Measurements from ENCODE around the gene FSTL4. TPM values are rescaled to one million over a fixed set of nuclear protein-coding genes. Genes with fewer than 3 reads are reported as not detected.
"Not testable (repeated sequence)": the region's sequence is repeated elsewhere in the genome, so short reads cannot be mapped to it uniquely, and the experiment has no call there.

The FSTL4 gene
- total and polyA plus RNA-seq, 8 donors: 0.11 to 2.9 (median 0.22) TPM

DNA sequence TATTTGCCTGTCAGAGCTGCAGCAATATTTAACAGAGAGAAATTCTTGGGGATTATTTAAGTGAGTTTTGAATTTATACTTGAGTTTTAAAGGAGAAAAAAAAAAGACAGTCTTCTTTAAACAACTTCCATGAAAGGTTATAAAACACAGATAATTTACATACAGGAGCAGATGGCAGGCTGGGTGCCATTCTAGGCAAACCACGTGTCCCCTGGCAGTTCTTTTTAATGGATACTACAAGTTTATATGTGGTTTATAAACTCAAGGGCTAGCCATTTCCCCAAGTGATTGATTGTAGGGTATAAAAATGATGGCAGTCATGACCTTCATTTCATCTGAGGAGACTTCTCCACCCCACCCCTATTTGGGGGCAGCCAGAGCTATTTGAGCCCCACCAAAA lies 166.6 kb downstream of the FSTL4 start:
- intact Hi-C loops (cut with DNase I): no loop called here
- Histone ChIP-seq H3K27me3 (no peaks in the 10 kb centered on the region), H3K4me1 (no peaks in the 10 kb centered on the region), H3K36me3 (no peaks in the 10 kb centered on the region), H3K9me3 (no peaks in the 10 kb centered on the region), H3K4me3 (no peak overlapping the region), H3K27ac (no peak overlapping the region)
- ATAC-seq: no peak
- TF ChIP-seq, protein P1, sequence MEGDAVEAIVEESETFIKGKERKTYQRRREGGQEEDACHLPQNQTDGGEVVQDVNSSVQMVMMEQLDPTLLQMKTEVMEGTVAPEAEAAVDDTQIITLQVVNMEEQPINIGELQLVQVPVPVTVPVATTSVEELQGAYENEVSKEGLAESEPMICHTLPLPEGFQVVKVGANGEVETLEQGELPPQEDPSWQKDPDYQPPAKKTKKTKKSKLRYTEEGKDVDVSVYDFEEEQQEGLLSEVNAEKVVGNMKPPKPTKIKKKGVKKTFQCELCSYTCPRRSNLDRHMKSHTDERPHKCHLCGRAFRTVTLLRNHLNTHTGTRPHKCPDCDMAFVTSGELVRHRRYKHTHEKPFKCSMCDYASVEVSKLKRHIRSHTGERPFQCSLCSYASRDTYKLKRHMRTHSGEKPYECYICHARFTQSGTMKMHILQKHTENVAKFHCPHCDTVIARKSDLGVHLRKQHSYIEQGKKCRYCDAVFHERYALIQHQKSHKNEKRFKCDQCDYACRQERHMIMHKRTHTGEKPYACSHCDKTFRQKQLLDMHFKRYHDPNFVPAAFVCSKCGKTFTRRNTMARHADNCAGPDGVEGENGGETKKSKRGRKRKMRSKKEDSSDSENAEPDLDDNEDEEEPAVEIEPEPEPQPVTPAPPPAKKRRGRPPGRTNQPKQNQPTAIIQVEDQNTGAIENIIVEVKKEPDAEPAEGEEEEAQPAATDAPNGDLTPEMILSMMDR (IDR thresholded peaks at IDR 0.05): no peak
- DNase-seq: no peak

- H3K4me3 ChIP-seq; H3K36me3 ChIP-seq; H3K4me1 ChIP-seq; H3K9me3 ChIP-seq; DNase-seq; H3K27ac ChIP-seq; intact Hi-C loops (cut with DNase I); ATAC-seq; H3K27me3 ChIP-seq: not testable (repeated sequence)
Observed at GRCh38 chr5:133445204-133445603, 167.1 kb downstream of the FSTL4 start.

GRCh38 chr5:133444711-133445110 lies 167.6 kb downstream of the FSTL4 start:
- intact Hi-C loops (cut with DNase I): no loop called here
- Histone ChIP-seq H3K36me3 (no peaks in the 10 kb centered on the region), H3K27me3 (no peaks in the 10 kb centered on the region), H3K4me3 (no peak overlapping the region), H3K9me3 (no peaks in the 10 kb centered on the region), H3K4me1 (no peaks in the 10 kb centered on the region), H3K27ac (no peak overlapping the region)
- TF ChIP-seq, protein P1 (IDR thresholded peaks at IDR 0.05): no peak
- no peak for ATAC-seq
- no peak for DNase-seq

- Histone ChIP-seq H3K9me3 (no peaks in the 10 kb centered on the region), H3K36me3 (no peaks in the 10 kb centered on the region)
- no peak for ATAC-seq
Observed at GRCh38 chr5:133441166-133441815, 171.1 kb downstream of the FSTL4 start.

DNA sequence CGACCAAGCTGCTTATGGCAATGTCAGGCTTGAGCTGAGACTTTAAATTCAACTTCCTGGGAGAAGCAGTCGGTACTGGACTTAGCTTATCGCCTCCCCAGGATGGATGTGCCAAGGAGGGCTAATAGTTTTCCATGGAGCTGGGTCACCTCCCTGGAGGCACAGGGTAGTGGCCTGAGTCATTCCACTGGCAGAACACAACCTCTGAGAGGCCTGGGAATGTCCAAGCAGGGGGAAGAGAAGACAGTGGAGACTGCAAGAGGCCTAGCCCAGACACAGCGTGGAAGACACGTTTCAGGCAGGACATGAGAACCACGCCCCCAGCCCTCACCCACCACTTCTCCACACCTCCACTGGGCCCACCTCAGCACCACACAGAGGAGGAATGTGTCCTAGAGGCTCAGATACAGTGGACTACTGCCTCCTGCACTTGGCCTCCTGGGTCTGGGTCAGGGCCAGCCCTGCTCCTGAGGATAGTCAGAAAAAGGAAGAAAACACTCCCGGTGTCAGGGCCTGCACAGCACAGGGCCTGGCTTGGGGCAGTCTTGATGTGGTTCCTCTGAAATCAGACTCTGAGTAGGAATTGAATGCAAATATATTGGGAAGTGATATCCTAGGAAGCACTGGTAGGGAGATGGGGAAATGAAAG lies 171.8 kb downstream of the FSTL4 start:
- no peak for DNase-seq
- peaks cover 0 to 3% of the 10 kb centered on the region in 2 donors for H3K27me3 ChIP-seq
- H3K36me3 ChIP-seq: no peaks in the 10 kb centered on the region
- ATAC-seq: no peak
- intact Hi-C loops (cut with DNase I): no loop called here
- H3K27ac ChIP-seq: no peak overlapping the region
- H3K4me1 ChIP-seq: no peaks in the 10 kb centered on the region
- TF ChIP-seq, protein P1 (IDR thresholded peaks at IDR 0.05): no peak
- H3K9me3 ChIP-seq: no peaks in the 10 kb centered on the region
- no peak overlapping the region for H3K4me3 ChIP-seq

More at GRCh38 chr5:133441166-133441815, 171.1 kb downstream of the FSTL4 start:
- intact Hi-C loops (cut with DNase I): no loop called here
- DNase-seq: no peak
- H3K4me3 ChIP-seq: no peak overlapping the region
- H3K4me1 ChIP-seq: no peaks in the 10 kb centered on the region
- peaks cover 0 to 3% of the 10 kb centered on the region in 2 donors for H3K27me3 ChIP-seq
- H3K27ac ChIP-seq: no peak overlapping the region
- TF ChIP-seq, protein P1 (IDR thresholded peaks at IDR 0.05): no peak
